Esophagus squamous epithelium (tissue), 5 donors: ENCODE measurements around the gene MEF2D. TPM values are rescaled to one million over a fixed set of nuclear protein-coding genes. Genes with fewer than 3 reads are reported as not detected.

Experiments
- DNase-seq: peaks from one replicate; lab custom pipeline; 2025; lab: John Stamatoyannopoulos, UW
- H3K27ac ChIP-seq, 4 donors: fragments of 200-600 bp; sonication (generic); one replicate each; pipeline ENCODE4 v1.5.1; 2016 to 2019; ENCODE audit warnings: mild to moderate bottlenecking in 1 of 4
- H3K27me3 ChIP-seq, 4 donors: fragments of 200-600 bp; sonication (generic); 1 replicate in 3 of 4; 2 replicates in 1 of 4; pipeline versions ENCODE4 v1.5.1 to v1.6.0; 2017 to 2021; ENCODE audit warnings: antibody characterized with exemption in 1 of 4
- H3K36me3 ChIP-seq, 3 donors: fragments of 200-600 bp; sonication (generic); one replicate each; pipeline ENCODE4 v1.5.1; 2016 to 2019
- H3K4me1 ChIP-seq, 3 donors: fragments of 200-600 bp; sonication (generic); one replicate each; pipeline ENCODE4 v1.5.1; 2017 to 2019
- H3K4me3 ChIP-seq, 4 donors: fragments of 200-600 bp; sonication (generic); 1 replicate in 3 of 4; 2 replicates in 1 of 4; pipeline ENCODE4 v1.5.1; 2016 to 2019; ENCODE audit warnings: mild to moderate bottlenecking in 2 of 4, moderate library complexity in 1 of 4
- H3K9me3 ChIP-seq, 3 donors: fragments of 200-600 bp; sonication (generic); one replicate each; pipeline ENCODE4 v1.5.1; 2016 to 2019
- CTCF ChIP-seq, 6 experiments: fragments of 450-650 bp in 4 of 6; fragments of 200-600 bp in 2 of 6; sonication (generic) in 2 of 6; IDR thresholded peaks; one replicate each; pipeline ENCODE4 v1.5.1; 2016 to 2019; ENCODE audit warnings: antibody characterized with exemption in 6 of 6, mild to moderate bottlenecking in 4 of 6, moderate library complexity in 4 of 6
- POLR2A ChIP-seq, 4 donors: fragments of 450-650 bp; IDR thresholded peaks; one replicate each; pipeline ENCODE4 v1.6.1; 2017; ENCODE audit warnings: antibody characterized with exemption in 4 of 4, mild to moderate bottlenecking in 4 of 4, moderate library complexity in 3 of 4
- whole genome bisulfite sequencing, 2 donors: methylation state at CpG; one replicate each; pipeline ENCODE4 v1.1.5; 2018; 5-methylcytosine and 5-hydroxymethylcytosine counted together
- intact Hi-C: fragments of 100-400 bp; cut with DNase I; formaldehyde crosslinking; loops from one replicate; pipeline ENCODE4 v1.15.0; 2022
- total RNA-seq, 4 donors: library from RNA; depleted of rRNA; stranded (reverse); fragments of >200 nt; gene quantifications; one replicate each; pipeline ENCODE4 v1.1.0, GENCODE V29; 2016
- donor health status: DM: yes; HTN: yes; CAD: no.

Gene MEF2D
- total RNA-seq, 4 donors from 2014 or later: 9.1 to 30.1 (median 12.1) TPM

GRCh38 chr1:156478250-156478627, 22.3 kb downstream of the MEF2D start:
- Histone ChIP-seq H3K4me1 (peaks cover 8 to 79% (median 45%) of the 10 kb centered on the region in 3 donors), H3K36me3 (peaks cover 63 to 100% (median 74%) of the 10 kb centered on the region in 3 donors)

DNA sequence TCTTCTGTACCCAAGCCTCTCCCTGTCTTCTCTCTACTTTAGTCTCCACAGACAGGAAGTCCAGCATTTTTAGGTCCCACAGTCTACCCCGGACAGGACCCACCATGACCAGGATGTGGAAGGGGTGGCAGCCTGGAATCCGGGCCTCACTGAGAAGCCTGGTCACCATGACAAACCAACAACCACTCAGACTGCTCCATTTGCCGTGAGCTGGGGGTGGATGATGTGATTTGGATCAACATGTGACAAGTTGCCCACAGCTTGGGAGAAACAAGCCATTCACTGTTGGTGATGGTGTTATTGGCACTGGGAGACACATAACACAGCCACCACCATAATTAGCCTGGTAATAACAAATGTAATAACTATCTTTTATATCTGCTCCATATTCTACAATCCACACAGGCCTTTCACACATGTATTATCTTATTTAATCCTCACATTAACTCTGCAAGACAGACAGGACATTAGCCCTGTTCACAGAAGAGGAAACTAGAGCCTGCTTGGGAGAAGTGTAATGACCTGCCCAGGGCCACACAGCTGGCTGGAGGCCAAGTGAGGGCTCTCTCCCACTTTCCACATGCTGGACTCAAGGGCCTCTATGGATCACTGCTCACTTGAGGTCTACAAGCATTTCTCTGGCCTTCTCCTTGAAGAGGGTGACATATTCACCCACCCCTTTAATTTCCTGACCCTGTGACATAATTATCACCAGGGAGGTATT, 22.9 kb downstream of the MEF2D start:
- TF ChIP-seq POLR2A (IDR thresholded peaks at IDR 0.05) (no peak), CTCF (IDR thresholded peaks at IDR 0.05) (no peak)
- WGBS, 2 donors: 57% methylated on average over 1 of the region's 3 CpGs; no CpG with 5 or more reads in 1 of the 2 donors
- no peaks in the 10 kb centered on the region for H3K9me3 ChIP-seq
- peak overlapping the region; percentile 47 to 91 (median 86) for H3K27ac ChIP-seq
- H3K36me3 ChIP-seq: peaks cover 62 to 100% (median 77%) of the 10 kb centered on the region in 3 donors
- no peak overlapping the region for H3K4me3 ChIP-seq
- no peak for DNase-seq
- no peaks in the 10 kb centered on the region for H3K27me3 ChIP-seq
- peaks cover 8 to 78% (median 45%) of the 10 kb centered on the region in 3 donors for H3K4me1 ChIP-seq
- intact Hi-C loops: loop anchor here (10.0 kb wide), 1 partner anchor 107 kb away; no protein-coding TSS in a partner anchor

More at GRCh38 chr1:156478250-156478627, 22.3 kb downstream of the MEF2D start:
- no peak for DNase-seq
- TF ChIP-seq CTCF (IDR thresholded peaks at IDR 0.05) (no peak), POLR2A (IDR thresholded peaks at IDR 0.05) (no peak)
- 90 to 96% methylated on average over 7 to 8 of the region's 8 CpGs for WGBS, 2 donors
- peak overlapping the region in 3 of 4 donors; percentile 85 to 91 (median 87) for H3K27ac ChIP-seq
- intact Hi-C loops: loop anchor here (10.0 kb wide), 1 partner anchor 107 kb away; no protein-coding TSS in a partner anchor
- no peaks in the 10 kb centered on the region for H3K27me3 ChIP-seq
- H3K4me3 ChIP-seq: no peak overlapping the region
- no peaks in the 10 kb centered on the region for H3K9me3 ChIP-seq

- Histone ChIP-seq H3K27ac (peak overlapping the region; percentile 47 to 91 (median 86)), H3K36me3 (peaks cover 54 to 100% (median 71%) of the 10 kb centered on the region in 3 donors)
Measured at GRCh38 chr1:156476501-156477298, 23.9 kb downstream of the MEF2D start.

DNA sequence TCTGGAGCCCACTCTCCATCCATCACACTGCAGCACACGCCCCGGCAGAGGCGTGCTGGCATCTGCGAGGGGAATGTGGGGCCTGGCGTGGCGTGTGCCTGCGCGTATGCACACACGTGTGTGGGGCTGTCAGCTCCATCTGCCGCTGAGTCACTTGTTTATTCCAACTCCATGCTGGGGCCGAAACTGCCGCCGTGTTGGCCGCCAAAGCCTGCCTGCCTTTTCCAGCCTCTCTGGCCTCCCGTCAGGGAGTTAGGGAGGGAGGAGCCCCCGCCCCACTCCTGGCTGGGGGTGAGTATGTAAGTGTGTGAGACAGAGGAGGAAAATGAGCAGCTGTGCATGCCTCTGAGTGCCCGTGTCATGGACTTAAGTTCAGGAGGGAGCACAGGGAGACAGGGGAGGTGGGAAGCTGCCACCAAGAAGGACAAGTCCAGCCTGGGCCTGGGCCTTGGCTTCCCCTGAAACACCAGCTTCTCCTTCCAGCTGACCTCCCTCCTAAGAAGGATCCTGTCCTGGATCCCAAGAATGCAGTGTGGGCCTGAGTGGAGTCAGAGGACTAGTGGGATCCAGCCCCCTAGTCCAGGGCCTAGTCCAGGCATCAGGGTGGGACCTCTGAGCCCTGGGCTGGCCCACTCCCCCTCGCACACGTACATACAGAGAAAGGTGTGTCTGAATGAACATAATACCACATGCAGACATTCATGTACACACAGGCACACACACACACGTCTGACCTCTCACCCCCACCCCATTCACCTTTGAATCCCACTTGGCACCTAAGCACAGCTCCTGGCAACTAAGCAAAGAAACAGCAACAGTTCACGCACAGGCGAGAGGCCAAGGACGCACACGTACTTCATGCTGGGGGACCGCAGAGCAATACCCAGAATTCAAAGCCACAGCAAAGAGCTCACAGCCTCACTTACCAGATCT, 24.7 kb downstream of the MEF2D start:
- no peak overlapping the region for H3K4me3 ChIP-seq
- H3K27me3 ChIP-seq: no peaks in the 10 kb centered on the region
- peaks cover 8 to 84% (median 39%) of the 10 kb centered on the region in 3 donors for H3K4me1 ChIP-seq
- intact Hi-C loops: loop anchor here (10.0 kb wide), 1 partner anchor 109 kb away; no protein-coding TSS in a partner anchor
- 53 to 74% methylated on average over 3 to 4 of the region's 25 CpGs for WGBS, 2 donors
- H3K36me3 ChIP-seq: peaks cover 49 to 100% (median 62%) of the 10 kb centered on the region in 3 donors
- H3K9me3 ChIP-seq: no peaks in the 10 kb centered on the region
- H3K27ac ChIP-seq: peak overlapping the region; percentile 47 to 91 (median 86)
- TF ChIP-seq POLR2A (IDR thresholded peaks at IDR 0.05) (no peak), CTCF (IDR thresholded peaks at IDR 0.05) (no peak)
- DNase-seq: no peak

More at GRCh38 chr1:156476501-156477298, 23.9 kb downstream of the MEF2D start:
- Histone ChIP-seq H3K27me3 (no peaks in the 10 kb centered on the region), H3K4me3 (no peak overlapping the region), H3K9me3 (no peaks in the 10 kb centered on the region), H3K4me1 (peaks cover 8 to 84% (median 45%) of the 10 kb centered on the region in 3 donors)
- DNase-seq: no peak
- TF ChIP-seq CTCF (IDR thresholded peaks at IDR 0.05) (no peak), POLR2A (IDR thresholded peaks at IDR 0.05) (no peak)
- WGBS, 2 donors: 46 to 58% methylated on average over 5 to 8 of the region's 8 CpGs
- intact Hi-C loops: loop anchor here (10.0 kb wide), 1 partner anchor 108 kb away; no protein-coding TSS in a partner anchor
